ENCODE data around the gene KCTD13. TPM values are rescaled to one million over a fixed set of nuclear protein-coding genes. Genes with fewer than 3 reads are reported as not detected.
A peak's percentile ranks its signal among the peaks of the same experiment; 100 is the strongest.

The KCTD13 gene
- total RNA-seq, 1 experiment from 2014 or later: 18.5 TPM

- CTCF ChIA-PET: interaction anchor here (0.7 to 3.8 kb wide), 17 partner anchors 14 to 249 kb away, joined by 3 to 32 read pairs (median 3); partner anchors contain the start of genes ASPHD1, DOC2A, HIRIP3 and KIF22
- Mint-ChIP-seq H3K27ac (peak within 1 kb of the TSS; percentile 100), H3K4me1 (peaks cover 8% of the 10 kb centered on the region), H3K9me3 (no peaks in the 10 kb centered on the region), H3K27me3 (ENCODE audit: low read depth) (no peaks in the 10 kb centered on the region), H3K4me3 (peak within 1 kb of the TSS; percentile 98), H3K36me3 (peaks cover 13% of the 10 kb centered on the region)
- POLR2A ChIA-PET: interaction anchor here (0.5 to 1.5 kb wide), 7 partner anchors 9 to 132 kb away, joined by 3 to 5 read pairs (median 4); partner anchors contain the start of genes HIRIP3, MAZ and SEZ6L2
- peak; percentile 94 for DNase-seq (ENCODE audit: low spot score)
- ATAC-seq: peak; percentile 98
- TF ChIP-seq MYBL2 (CRISPR knock-in tag; IDR thresholded peaks at IDR 0.05) (peak; percentile 62; the same call in 1 of the 2 replicates), FOXK1 (CRISPR knock-in tag; IDR thresholded peaks at IDR 0.05) (0 out of 2 replicates have a peak, but pooled peaks have one; percentile 41), USF2 (CRISPR knock-in tag; IDR thresholded peaks at IDR 0.05) (0 out of 2 replicates have a peak, but pooled peaks have one; percentile 25), ATF1 (CRISPR knock-in tag; IDR thresholded peaks at IDR 0.05) (no peak), MAX (CRISPR knock-in tag; IDR thresholded peaks at IDR 0.05) (peak; percentile 24; the same call in 1 of the 2 replicates), NR1H2 (CRISPR knock-in tag; IDR thresholded peaks at IDR 0.05) (no peak), ZBTB21 (CRISPR knock-in tag; IDR thresholded peaks at IDR 0.05; ENCODE audit: borderline replicate concordance) (no peak), ETV6 (CRISPR knock-in tag; IDR thresholded peaks at IDR 0.05) (peak; percentile 18), FOXJ3 (CRISPR knock-in tag; IDR thresholded peaks at IDR 0.05; ENCODE audit: borderline replicate concordance) (no peak), ZNF423 (CRISPR knock-in tag; IDR thresholded peaks at IDR 0.05) (peak; percentile 82), NFE2L1 (CRISPR knock-in tag; IDR thresholded peaks at IDR 0.05) (no peak), PRDM15 (CRISPR knock-in tag; IDR thresholded peaks at IDR 0.05) (0 out of 2 replicates have a peak, but pooled peaks have one; percentile 19), CBFB (CRISPR knock-in tag; IDR thresholded peaks at IDR 0.05; ENCODE audit: low read depth) (peak; percentile 62; the same call in 1 of the 2 replicates), TP53 (CRISPR knock-in tag; IDR thresholded peaks at IDR 0.05) (0 out of 2 replicates have a peak, but pooled peaks have one; percentile 17), E2F1 (CRISPR knock-in tag; IDR thresholded peaks at IDR 0.05) (no peak), EMX1 (CRISPR knock-in tag; IDR thresholded peaks at IDR 0.05) (no peak), RELA (CRISPR knock-in tag; IDR thresholded peaks at IDR 0.05; ENCODE audit: borderline replicate concordance) (0 out of 2 replicates have a peak, but pooled peaks have one; percentile 40), JUN (CRISPR knock-in tag; IDR thresholded peaks at IDR 0.05) (peak; percentile 70; the same call in 1 of the 2 replicates), FOXP1 (CRISPR knock-in tag; IDR thresholded peaks at IDR 0.05; ENCODE audit: borderline replicate concordance) (peak; percentile 66; the same call in 1 of the 2 replicates), HMGXB4 (CRISPR knock-in tag; IDR thresholded peaks at IDR 0.05) (peak; percentile 80; the same call in 1 of the 2 replicates), STAT6 (CRISPR knock-in tag; conservative IDR thresholded peaks at IDR 0.05; ENCODE audit: low read depth) (no peak), ZNF671 (CRISPR knock-in tag; IDR thresholded peaks at IDR 0.05) (no peak), GABPB1 (CRISPR knock-in tag; IDR thresholded peaks at IDR 0.05) (peak; percentile 65; the same call in 1 of the 2 replicates), IRF2 (CRISPR knock-in tag; IDR thresholded peaks at IDR 0.05; ENCODE audit: borderline replicate concordance, low read depth) (no peak), PRRX2 (CRISPR knock-in tag; IDR thresholded peaks at IDR 0.05) (no peak), CREM (CRISPR knock-in tag; IDR thresholded peaks at IDR 0.05) (peak; percentile 49; the same call in 1 of the 2 replicates), ZNF232 (CRISPR knock-in tag; IDR thresholded peaks at IDR 0.05) (no peak), TEAD1 (CRISPR knock-in tag; IDR thresholded peaks at IDR 0.05) (peak; percentile 12; the same call in 1 of the 2 replicates)
These were observed 63.0 kb downstream of the KCTD13 start, which contains the start of gene CDIPT for GRCh38 chr16:29862884-29863668. TSS of gene CDIPT (minus strand) at chr16:29863226. CDS start at chr16:29862857, 369 bp downstream.

Measured in WTC11 (cell line).